Fibroblast of lung (primary cell): ENCODE results near the gene TLN1.

ENCODE experiments used
- EZH2 ChIP-seq: IDR thresholded peaks from 2 replicates; pipeline ENCODE4 v1.5.1; 2012; ENCODE audit warnings: low read length, control low read depth, mild to moderate bottlenecking; ENCODE audit errors: missing control alignments
- TF ChIP-seq, protein P1 (sequence below), 2 donors: IDR thresholded peaks in 1 of 2; conservative IDR thresholded peaks in 1 of 2; 1 replicate in 1 of 2; 2 replicates in 1 of 2; pipeline ENCODE4 v1.5.1; 2011 to 2012; ENCODE audit warnings: low read length in 2 of 2, control low read depth in 1 of 2, inconsistent platforms in 1 of 2, low read depth in 1 of 2, mild to moderate bottlenecking in 1 of 2

DNA sequence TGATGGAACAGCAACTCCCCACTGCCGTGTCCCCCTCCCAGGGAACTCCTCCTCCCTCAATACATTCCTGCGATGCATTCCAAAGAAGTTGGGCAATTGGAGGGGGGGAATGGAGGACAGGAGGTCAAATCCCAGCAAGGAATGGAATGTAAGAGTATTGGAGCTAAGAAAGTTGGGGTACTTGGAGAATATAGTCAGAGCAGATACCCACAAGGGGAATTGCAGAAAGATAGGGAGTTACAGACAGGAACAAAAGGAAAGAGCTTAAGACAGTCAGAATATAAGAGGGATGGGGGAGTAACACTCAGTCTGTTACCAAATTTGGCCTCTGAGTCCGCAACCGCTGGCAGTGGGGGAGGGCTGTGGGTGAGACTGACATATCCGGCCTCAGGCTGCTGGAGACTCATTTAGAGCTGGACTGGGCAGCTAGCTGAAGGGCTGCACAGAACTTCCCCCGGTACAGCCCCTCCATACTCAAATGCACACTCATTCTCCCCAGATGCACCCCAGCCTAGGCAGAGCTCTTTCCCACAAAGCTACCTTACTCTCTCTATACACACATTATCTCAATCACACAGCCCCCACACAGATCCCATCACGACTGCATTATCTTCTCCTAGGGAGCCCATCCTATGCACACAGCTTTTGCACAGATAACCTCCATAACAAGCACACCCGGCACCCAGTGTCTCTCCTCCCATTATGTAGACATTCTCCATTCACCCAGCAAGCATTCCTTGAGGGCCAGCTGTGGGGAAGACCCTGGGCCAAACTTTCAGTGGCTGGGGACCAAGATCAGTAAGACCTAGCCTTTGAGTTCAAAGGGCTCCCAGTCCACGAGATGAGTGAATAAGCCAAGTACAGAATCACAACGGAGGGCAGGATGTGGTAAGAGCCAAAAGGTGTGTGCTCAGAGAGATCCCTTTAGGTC is 3.7 kb downstream of the TLN1 start:
- TF ChIP-seq, protein P1, sequence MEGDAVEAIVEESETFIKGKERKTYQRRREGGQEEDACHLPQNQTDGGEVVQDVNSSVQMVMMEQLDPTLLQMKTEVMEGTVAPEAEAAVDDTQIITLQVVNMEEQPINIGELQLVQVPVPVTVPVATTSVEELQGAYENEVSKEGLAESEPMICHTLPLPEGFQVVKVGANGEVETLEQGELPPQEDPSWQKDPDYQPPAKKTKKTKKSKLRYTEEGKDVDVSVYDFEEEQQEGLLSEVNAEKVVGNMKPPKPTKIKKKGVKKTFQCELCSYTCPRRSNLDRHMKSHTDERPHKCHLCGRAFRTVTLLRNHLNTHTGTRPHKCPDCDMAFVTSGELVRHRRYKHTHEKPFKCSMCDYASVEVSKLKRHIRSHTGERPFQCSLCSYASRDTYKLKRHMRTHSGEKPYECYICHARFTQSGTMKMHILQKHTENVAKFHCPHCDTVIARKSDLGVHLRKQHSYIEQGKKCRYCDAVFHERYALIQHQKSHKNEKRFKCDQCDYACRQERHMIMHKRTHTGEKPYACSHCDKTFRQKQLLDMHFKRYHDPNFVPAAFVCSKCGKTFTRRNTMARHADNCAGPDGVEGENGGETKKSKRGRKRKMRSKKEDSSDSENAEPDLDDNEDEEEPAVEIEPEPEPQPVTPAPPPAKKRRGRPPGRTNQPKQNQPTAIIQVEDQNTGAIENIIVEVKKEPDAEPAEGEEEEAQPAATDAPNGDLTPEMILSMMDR (conservative IDR thresholded peaks at IDR 0.05 in 1 of 2, IDR thresholded peaks at IDR 0.05 in 1 of 2; ENCODE audit: low read depth in 1 of 2, low read length in 2 of 2) = no peak
- TF ChIP-seq EZH2 = no peak
